ENCODE data around the gene DHX58.

Gene DHX58

GRCh38 chr17:42087042-42087701 lies 25.3 kb downstream of the DHX58 start:
- H3K18ac ChIP-seq (ENCODE audit: low read length): no peak overlapping the region
- DNase-seq: no peak
- no peak overlapping the region for H4K91ac ChIP-seq (ENCODE audit: low read depth, low read length)
- H3K79me1 ChIP-seq (ENCODE audit: low read length): no peaks in the 10 kb centered on the region
- H3K23ac ChIP-seq (ENCODE audit: low read length): no peak overlapping the region
- no peak overlapping the region for H2BK12ac ChIP-seq (ENCODE audit: low read length)
- no peak overlapping the region for H2BK120ac ChIP-seq (ENCODE audit: insufficient read depth, low read length, poor library complexity)
- no peak overlapping the region for H4K8ac ChIP-seq (ENCODE audit: low read depth, low read length)
- H4K12ac ChIP-seq (ENCODE audit: low read depth, low read length): no peak overlapping the region
- no peaks in the 10 kb centered on the region for H3K27me3 ChIP-seq (ENCODE audit: insufficient read depth, low read length)
- peaks cover 2% of the 10 kb centered on the region for H3K9me3 ChIP-seq (ENCODE audit: insufficient read depth, low read depth, low read length)
- H3K14ac ChIP-seq (ENCODE audit: low read length): no peak overlapping the region
- H3K27ac ChIP-seq (ENCODE audit: low read depth, low read length): no peak overlapping the region
- no peak overlapping the region for H3K4ac ChIP-seq (ENCODE audit: low read depth, low read length)
- no peak overlapping the region for H2AFZ ChIP-seq (ENCODE audit: insufficient read depth, low read length, poor library complexity)
- H3K9ac ChIP-seq (ENCODE audit: low read length): no peak overlapping the region
- no peaks in the 10 kb centered on the region for H3K36me3 ChIP-seq (ENCODE audit: control insufficient read depth in 1 of 2, insufficient read depth in 2 of 2, low read length in 2 of 2)
- H2AK5ac ChIP-seq (ENCODE audit: low read length): no peak overlapping the region
- no peak overlapping the region for H2BK5ac ChIP-seq (ENCODE audit: low read depth, low read length, poor library complexity)
- no peak overlapping the region for H3K4me2 ChIP-seq (ENCODE audit: low read length)
- WGBS (ENCODE audit: extremely low coverage, insufficient coverage, insufficient read length): no CpG with 5 or more reads among the region's 7 CpGs
- H3K4me1 ChIP-seq (ENCODE audit: control insufficient read depth in 1 of 2, insufficient read depth in 2 of 2, low read length in 2 of 2): no peaks in the 10 kb centered on the region
- no peak overlapping the region for H3K4me3 ChIP-seq (ENCODE audit: low read depth, low read length)
- no peaks in the 10 kb centered on the region for H3K79me2 ChIP-seq (ENCODE audit: control insufficient read depth, insufficient read depth, low read length, poor library complexity)

- H3K14ac ChIP-seq (ENCODE audit: low read length): no peak overlapping the region
- H2BK5ac ChIP-seq (ENCODE audit: low read depth, low read length, poor library complexity): no peak overlapping the region
- H3K4me2 ChIP-seq (ENCODE audit: low read length): no peak overlapping the region
- H3K9me3 ChIP-seq (ENCODE audit: insufficient read depth, low read depth, low read length): no peaks in the 10 kb centered on the region
- no peaks in the 10 kb centered on the region for H3K79me1 ChIP-seq (ENCODE audit: low read length)
- no peak overlapping the region for H4K12ac ChIP-seq (ENCODE audit: low read depth, low read length)
- H3K18ac ChIP-seq (ENCODE audit: low read length): no peak overlapping the region
- H4K8ac ChIP-seq (ENCODE audit: low read depth, low read length): no peak overlapping the region
- H4K91ac ChIP-seq (ENCODE audit: low read depth, low read length): no peak overlapping the region
- no peak overlapping the region for H3K9ac ChIP-seq (ENCODE audit: low read length)
- no peaks in the 10 kb centered on the region for H3K36me3 ChIP-seq (ENCODE audit: control insufficient read depth in 1 of 2, insufficient read depth in 2 of 2, low read length in 2 of 2)
- DNase-seq: no peak
- no peak overlapping the region for H2AK5ac ChIP-seq (ENCODE audit: low read length)
- no peaks in the 10 kb centered on the region for H3K27me3 ChIP-seq (ENCODE audit: insufficient read depth, low read length)
- no peak overlapping the region for H3K4ac ChIP-seq (ENCODE audit: low read depth, low read length)
- H3K27ac ChIP-seq (ENCODE audit: low read depth, low read length): no peak overlapping the region
- no peak overlapping the region for H3K4me3 ChIP-seq (ENCODE audit: low read depth, low read length)
- no peaks in the 10 kb centered on the region for H3K79me2 ChIP-seq (ENCODE audit: control insufficient read depth, insufficient read depth, low read length, poor library complexity)
- no peaks in the 10 kb centered on the region for H3K4me1 ChIP-seq (ENCODE audit: control insufficient read depth in 1 of 2, insufficient read depth in 2 of 2, low read length in 2 of 2)
- H2BK120ac ChIP-seq (ENCODE audit: insufficient read depth, low read length, poor library complexity): no peak overlapping the region
- no peak overlapping the region for H3K23ac ChIP-seq (ENCODE audit: low read length)
- H2BK12ac ChIP-seq (ENCODE audit: low read length): no peak overlapping the region
- no peak overlapping the region for H2AFZ ChIP-seq (ENCODE audit: insufficient read depth, low read length, poor library complexity)
- WGBS (ENCODE audit: extremely low coverage, insufficient coverage, insufficient read length): no CpG with 5 or more reads among the region's 9 CpGs
Observed at GRCh38 chr17:42081516-42082129, 30.9 kb downstream of the DHX58 start.

GRCh38 chr17:42079541-42079940 lies 33.0 kb downstream of the DHX58 start:
- no peak overlapping the region for H3K4me3 ChIP-seq (ENCODE audit: low read depth, low read length)
- H3K27me3 ChIP-seq (ENCODE audit: insufficient read depth, low read length): no peaks in the 10 kb centered on the region
- no peak overlapping the region for H2BK120ac ChIP-seq (ENCODE audit: insufficient read depth, low read length, poor library complexity)
- WGBS (ENCODE audit: extremely low coverage, insufficient coverage, insufficient read length): no CpG with 5 or more reads among the region's 2 CpGs
- H3K9ac ChIP-seq (ENCODE audit: low read length): no peak overlapping the region
- no peak overlapping the region for H3K18ac ChIP-seq (ENCODE audit: low read length)
- no peak overlapping the region for H2AFZ ChIP-seq (ENCODE audit: insufficient read depth, low read length, poor library complexity)
- H3K27ac ChIP-seq (ENCODE audit: low read depth, low read length): no peak overlapping the region
- H4K91ac ChIP-seq (ENCODE audit: low read depth, low read length): no peak overlapping the region
- no peak overlapping the region for H2BK5ac ChIP-seq (ENCODE audit: low read depth, low read length, poor library complexity)
- H3K4me1 ChIP-seq (ENCODE audit: control insufficient read depth in 1 of 2, insufficient read depth in 2 of 2, low read length in 2 of 2): no peaks in the 10 kb centered on the region
- H3K14ac ChIP-seq (ENCODE audit: low read length): no peak overlapping the region
- H3K4me2 ChIP-seq (ENCODE audit: low read length): no peak overlapping the region
- H4K12ac ChIP-seq (ENCODE audit: low read depth, low read length): no peak overlapping the region
- H3K23ac ChIP-seq (ENCODE audit: low read length): no peak overlapping the region
- H4K8ac ChIP-seq (ENCODE audit: low read depth, low read length): no peak overlapping the region
- H3K4ac ChIP-seq (ENCODE audit: low read depth, low read length): no peak overlapping the region
- H2AK5ac ChIP-seq (ENCODE audit: low read length): no peak overlapping the region
- H2BK12ac ChIP-seq (ENCODE audit: low read length): no peak overlapping the region
- H3K79me2 ChIP-seq (ENCODE audit: control insufficient read depth, insufficient read depth, low read length, poor library complexity): no peaks in the 10 kb centered on the region
- no peaks in the 10 kb centered on the region for H3K36me3 ChIP-seq (ENCODE audit: control insufficient read depth in 1 of 2, insufficient read depth in 2 of 2, low read length in 2 of 2)
- H3K9me3 ChIP-seq (ENCODE audit: insufficient read depth, low read depth, low read length): no peaks in the 10 kb centered on the region
- no peaks in the 10 kb centered on the region for H3K79me1 ChIP-seq (ENCODE audit: low read length)
- DNase-seq: no peak

GRCh38 chr17:42078396-42079043 lies 34.0 kb downstream of the DHX58 start:
- Histone ChIP-seq H3K27me3 (ENCODE audit: insufficient read depth, low read length) (peaks cover 3% of the 10 kb centered on the region), H3K4me1 (ENCODE audit: control insufficient read depth in 1 of 2, insufficient read depth in 2 of 2, low read length in 2 of 2) (no peaks in the 10 kb centered on the region), H3K4ac (ENCODE audit: low read depth, low read length) (no peak overlapping the region), H3K9ac (ENCODE audit: low read length) (no peak overlapping the region), H2BK12ac (ENCODE audit: low read length) (no peak overlapping the region), H2BK5ac (ENCODE audit: low read depth, low read length, poor library complexity) (no peak overlapping the region), H2AFZ (ENCODE audit: insufficient read depth, low read length, poor library complexity) (no peak overlapping the region), H4K91ac (ENCODE audit: low read depth, low read length) (no peak overlapping the region), H3K9me3 (ENCODE audit: insufficient read depth, low read depth, low read length) (no peaks in the 10 kb centered on the region), H3K27ac (ENCODE audit: low read depth, low read length) (no peak overlapping the region), H3K23ac (ENCODE audit: low read length) (no peak overlapping the region), H4K8ac (ENCODE audit: low read depth, low read length) (no peak overlapping the region), H3K4me2 (ENCODE audit: low read length) (no peak overlapping the region), H3K14ac (ENCODE audit: low read length) (no peak overlapping the region), H4K12ac (ENCODE audit: low read depth, low read length) (no peak overlapping the region), H3K4me3 (ENCODE audit: low read depth, low read length) (no peak overlapping the region), H3K79me1 (ENCODE audit: low read length) (no peaks in the 10 kb centered on the region), H3K36me3 (ENCODE audit: control insufficient read depth in 1 of 2, insufficient read depth in 2 of 2, low read length in 2 of 2) (no peaks in the 10 kb centered on the region), H3K18ac (ENCODE audit: low read length) (no peak overlapping the region), H3K79me2 (ENCODE audit: control insufficient read depth, insufficient read depth, low read length, poor library complexity) (no peaks in the 10 kb centered on the region), H2AK5ac (ENCODE audit: low read length) (no peak overlapping the region), H2BK120ac (ENCODE audit: insufficient read depth, low read length, poor library complexity) (no peak overlapping the region)
- DNase-seq: peak in 1 of 2 donors; percentile 37
- WGBS (ENCODE audit: extremely low coverage, insufficient coverage, insufficient read length): no CpG with 5 or more reads among the region's 8 CpGs

Measured in trophoblast cell (in vitro differentiated cells and primary cell).